ENCODE data around the gene VWA3B.
"Not testable (repeated sequence)": the region's sequence is repeated elsewhere in the genome, so short reads cannot be mapped to it uniquely, and the experiment has no call there.

Gene VWA3B

DNA sequence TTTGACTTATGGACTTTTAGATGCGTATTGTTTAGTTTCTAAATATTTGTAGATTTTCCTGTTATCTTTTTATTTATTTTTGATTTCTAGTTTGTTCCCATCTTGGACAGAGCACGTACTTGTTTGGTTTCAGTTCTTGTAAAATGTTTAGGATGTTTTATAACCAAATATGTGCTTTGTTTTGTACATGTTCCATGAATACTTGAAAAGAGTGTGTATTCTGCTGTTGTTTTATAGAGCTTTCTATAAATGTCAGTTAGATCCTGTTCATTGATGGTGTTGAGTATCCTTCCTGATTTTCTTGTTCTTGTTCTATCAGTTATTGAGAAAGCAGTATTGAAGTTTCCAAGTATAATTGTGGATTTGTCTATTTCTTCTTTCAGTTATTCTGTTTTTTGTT is 21.1 kb downstream of the VWA3B start:
- H3K27ac Mint-ChIP-seq, result no peak overlapping the region
- H3K4me1 Mint-ChIP-seq (ENCODE audit: low read depth), result no peaks in the 10 kb centered on the region
- H3K27me3 Mint-ChIP-seq, result peaks cover 11% of the 10 kb centered on the region
- peaks cover 28% of the 10 kb centered on the region for H3K9me3 Mint-ChIP-seq (ENCODE audit: low read depth)
- H3K4me3 Mint-ChIP-seq, result no peak overlapping the region
- peaks cover 15% of the 10 kb centered on the region for H3K36me3 Mint-ChIP-seq

DNA sequence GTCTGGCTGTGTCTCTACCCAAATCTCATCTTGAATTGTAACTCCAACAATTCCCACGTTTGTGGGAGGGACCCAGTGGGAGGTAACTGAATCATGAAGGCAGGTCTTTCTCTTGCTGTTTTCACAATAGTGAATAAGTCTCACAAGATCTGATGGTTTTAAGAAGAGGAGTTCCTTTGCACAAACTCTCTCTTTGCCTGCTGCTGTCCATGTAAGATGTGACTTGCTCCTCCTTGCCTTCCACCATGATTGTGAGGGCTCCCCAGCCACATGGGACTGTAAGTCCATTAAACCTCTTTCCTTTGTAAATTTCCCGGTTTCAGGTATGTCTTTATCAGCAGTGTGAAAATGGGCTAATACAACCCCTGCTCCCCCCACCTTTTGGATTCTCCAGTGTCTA is 23.8 kb downstream of the VWA3B start:
- Mint-ChIP-seq H3K36me3 (peaks cover 22% of the 10 kb centered on the region), H3K9me3 (ENCODE audit: low read depth) (peaks cover 32% of the 10 kb centered on the region), H3K27ac (no peak overlapping the region), H3K27me3 (peaks cover 20% of the 10 kb centered on the region), H3K4me3 (no peak overlapping the region), H3K4me1 (ENCODE audit: low read depth) (no peaks in the 10 kb centered on the region)

DNA sequence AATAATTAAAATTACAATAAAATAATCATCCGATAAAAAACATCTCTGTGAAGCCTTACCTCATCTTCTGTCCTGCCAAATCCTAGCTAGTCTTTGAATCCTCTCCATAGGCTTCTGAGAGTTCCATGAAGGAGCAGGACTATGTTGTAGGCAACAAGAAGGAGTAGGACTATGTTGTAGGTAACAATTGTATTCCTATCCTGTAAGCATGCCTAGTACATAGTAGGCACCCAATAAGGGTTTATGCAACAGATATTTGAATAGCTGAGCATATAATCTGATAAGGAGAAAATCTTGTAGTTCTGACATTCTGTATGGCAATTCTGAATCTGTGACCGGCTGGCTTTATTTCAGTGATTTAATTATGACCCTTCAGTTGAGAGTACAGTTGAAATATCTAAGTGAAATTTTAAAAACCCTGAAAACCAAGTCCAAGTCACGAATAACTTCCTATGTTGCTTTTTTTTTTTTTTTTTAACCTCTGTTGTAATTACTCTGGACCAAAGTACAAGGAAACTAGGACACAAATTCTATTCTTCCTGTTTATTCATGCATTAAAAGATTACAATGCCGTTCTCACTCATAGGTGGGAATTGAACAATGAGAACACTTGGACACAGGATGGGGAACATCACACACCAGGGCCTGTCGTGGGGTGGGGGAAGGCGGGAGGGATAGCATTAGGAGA is 27.8 kb downstream of the VWA3B start:
- H3K27ac Mint-ChIP-seq, result no peak overlapping the region
- no peaks in the 10 kb centered on the region for H3K4me1 Mint-ChIP-seq (ENCODE audit: low read depth)
- H3K4me3 Mint-ChIP-seq, result no peak overlapping the region
- peaks cover 22% of the 10 kb centered on the region for H3K36me3 Mint-ChIP-seq
- peaks cover 32% of the 10 kb centered on the region for H3K9me3 Mint-ChIP-seq (ENCODE audit: low read depth)
- H3K27me3 Mint-ChIP-seq, result peaks cover 20% of the 10 kb centered on the region

DNA sequence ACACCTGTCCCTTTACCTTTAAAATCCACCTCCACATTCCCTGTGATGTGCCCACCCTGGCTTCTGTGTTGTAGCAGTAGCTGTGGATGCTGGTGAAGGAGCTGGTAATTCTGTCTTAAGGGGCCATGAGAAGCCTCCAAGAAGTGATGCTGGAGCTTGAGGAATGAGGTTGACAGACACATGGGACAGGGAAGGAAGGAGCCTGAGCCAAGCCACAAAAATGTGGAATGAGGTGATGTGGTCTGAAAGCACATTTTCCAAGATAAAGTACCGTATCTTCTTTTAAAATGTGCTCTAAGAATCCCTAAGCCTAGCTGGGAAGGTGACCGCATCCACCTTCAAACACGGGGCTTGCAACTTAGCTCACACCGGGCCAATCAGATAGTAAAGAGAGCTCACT is 31.2 kb downstream of the VWA3B start:
- Mint-ChIP-seq H3K27ac (no peak overlapping the region), H3K27me3 (peaks cover 9% of the 10 kb centered on the region), H3K4me3 (no peak overlapping the region), H3K9me3 (ENCODE audit: low read depth) (peaks cover 7% of the 10 kb centered on the region), H3K36me3 (peaks cover 8% of the 10 kb centered on the region), H3K4me1 (ENCODE audit: low read depth) (peaks cover 3% of the 10 kb centered on the region)

DNA sequence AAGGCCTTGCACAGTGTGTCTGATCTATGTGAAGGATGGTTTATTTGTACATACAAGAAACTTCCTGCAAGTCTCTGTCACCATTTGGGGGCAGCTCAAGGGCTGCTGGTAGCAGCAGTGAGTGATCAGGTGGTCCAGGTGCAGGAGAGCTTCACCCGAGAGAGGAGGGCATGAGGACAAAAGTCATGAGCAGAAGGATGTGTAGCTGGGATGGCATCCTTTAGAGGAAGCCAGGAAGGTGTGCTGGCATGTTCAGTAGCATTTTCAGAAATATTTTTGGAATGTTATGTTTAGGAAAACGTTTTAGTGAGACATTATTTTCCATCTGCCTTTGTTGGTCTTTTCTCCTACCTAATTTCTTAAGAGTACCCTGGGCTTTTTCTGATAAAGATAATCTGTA is 31.9 kb downstream of the VWA3B start:
- peaks cover 4% of the 10 kb centered on the region for H3K36me3 Mint-ChIP-seq
- H3K4me3 Mint-ChIP-seq, result no peak overlapping the region
- H3K27ac Mint-ChIP-seq, result no peak overlapping the region
- peaks cover 3% of the 10 kb centered on the region for H3K9me3 Mint-ChIP-seq (ENCODE audit: low read depth)
- H3K4me1 Mint-ChIP-seq (ENCODE audit: low read depth), result peaks cover 10% of the 10 kb centered on the region
- H3K27me3 Mint-ChIP-seq, result peaks cover 5% of the 10 kb centered on the region

DNA sequence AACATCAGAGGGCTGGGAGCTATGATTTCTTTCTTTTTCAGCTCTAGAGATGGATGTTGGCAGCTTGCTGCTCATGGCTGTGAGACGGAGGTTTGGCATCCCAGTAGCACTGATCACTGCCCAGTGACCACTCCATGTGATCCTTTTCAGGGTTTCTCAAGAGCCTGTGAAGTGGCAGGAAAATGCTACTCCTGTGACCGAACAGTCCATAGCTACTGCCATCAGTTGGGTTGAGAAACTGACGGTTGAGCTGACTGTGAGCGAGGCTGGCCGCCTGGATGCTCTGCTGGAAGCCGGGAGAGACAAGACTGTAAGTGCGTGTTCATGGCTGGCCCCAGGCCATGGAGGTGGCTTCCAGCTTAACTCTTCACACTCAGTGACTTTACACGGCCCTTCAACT is 34.2 kb downstream of the VWA3B start:
- no peaks in the 10 kb centered on the region for H3K27me3 Mint-ChIP-seq
- no peak overlapping the region for H3K4me3 Mint-ChIP-seq
- peaks cover 12% of the 10 kb centered on the region for H3K4me1 Mint-ChIP-seq (ENCODE audit: low read depth)
- H3K27ac Mint-ChIP-seq, result no peak overlapping the region
- no peaks in the 10 kb centered on the region for H3K9me3 Mint-ChIP-seq (ENCODE audit: low read depth)
- no peaks in the 10 kb centered on the region for H3K36me3 Mint-ChIP-seq

DNA sequence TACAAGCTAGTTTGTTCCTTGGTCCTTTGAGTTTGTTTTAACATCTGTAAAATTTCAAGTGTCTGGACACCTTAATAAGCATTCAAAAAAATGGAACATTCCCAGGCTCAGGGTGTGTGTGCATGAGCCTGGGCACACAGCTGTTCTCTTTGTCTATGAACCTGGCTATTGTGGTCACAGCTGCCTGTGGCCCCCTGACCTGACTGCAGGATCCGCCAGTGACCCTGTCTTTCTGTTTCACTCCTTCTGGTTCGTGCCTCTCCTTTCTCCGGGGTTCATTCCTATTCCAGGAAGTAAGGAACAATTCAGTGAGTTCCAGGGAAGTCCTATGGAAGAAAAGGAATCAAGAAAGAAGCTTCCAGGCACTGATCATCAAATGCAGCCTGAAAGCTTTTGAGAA is 35.6 kb downstream of the VWA3B start:
- H3K27me3 Mint-ChIP-seq, result no peaks in the 10 kb centered on the region
- no peaks in the 10 kb centered on the region for H3K36me3 Mint-ChIP-seq
- no peaks in the 10 kb centered on the region for H3K9me3 Mint-ChIP-seq (ENCODE audit: low read depth)
- H3K4me1 Mint-ChIP-seq (ENCODE audit: low read depth), result peaks cover 12% of the 10 kb centered on the region
- no peak overlapping the region for H3K4me3 Mint-ChIP-seq
- no peak overlapping the region for H3K27ac Mint-ChIP-seq

DNA sequence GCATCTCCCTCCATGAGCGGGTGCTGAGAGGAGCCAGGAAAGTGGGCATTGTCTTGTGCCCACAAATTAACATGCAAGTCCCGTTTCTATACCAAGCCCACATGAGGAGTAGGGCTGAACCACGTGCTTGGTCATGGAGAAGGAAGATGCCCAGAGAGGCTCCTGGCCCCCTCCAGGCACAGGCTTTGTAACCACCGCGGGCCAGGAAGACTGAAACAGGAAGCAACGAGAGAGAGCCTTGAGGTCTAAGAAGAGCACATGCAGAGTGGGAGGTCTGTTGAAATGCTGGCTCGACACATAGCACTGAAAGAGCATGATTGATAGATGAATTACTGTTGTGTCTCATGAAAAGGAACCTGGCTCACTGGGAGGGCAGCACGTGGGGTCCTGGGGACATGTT is 36.3 kb downstream of the VWA3B start:
- H3K27me3 Mint-ChIP-seq, result peaks cover 2% of the 10 kb centered on the region
- H3K4me3 Mint-ChIP-seq, result no peak overlapping the region
- H3K27ac Mint-ChIP-seq, result no peak overlapping the region
- H3K36me3 Mint-ChIP-seq, result no peaks in the 10 kb centered on the region
- peaks cover 12% of the 10 kb centered on the region for H3K4me1 Mint-ChIP-seq (ENCODE audit: low read depth)
- no peaks in the 10 kb centered on the region for H3K9me3 Mint-ChIP-seq (ENCODE audit: low read depth)

DNA sequence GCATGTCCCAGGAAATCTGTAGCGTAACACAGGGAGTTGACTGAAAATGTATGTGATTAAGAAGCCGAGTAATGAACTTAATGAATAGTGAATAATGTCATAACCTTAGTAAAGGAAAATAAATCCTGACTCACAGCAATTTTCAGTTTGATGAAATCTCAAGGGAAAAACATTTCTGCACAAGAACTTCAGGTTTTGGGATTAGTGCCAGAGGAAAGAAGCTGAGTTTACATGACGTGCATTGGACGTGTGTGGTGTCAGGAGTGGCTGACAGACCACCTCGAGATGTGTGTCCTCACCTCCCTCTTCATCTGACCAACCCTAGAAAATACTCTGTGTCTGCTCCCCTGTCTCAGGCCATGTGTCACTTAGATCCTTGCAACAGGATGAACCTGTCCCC is 39.1 kb downstream of the VWA3B start:
- no peaks in the 10 kb centered on the region for H3K36me3 Mint-ChIP-seq
- H3K4me1 Mint-ChIP-seq (ENCODE audit: low read depth), result peaks cover 12% of the 10 kb centered on the region
- no peak overlapping the region for H3K4me3 Mint-ChIP-seq
- H3K27me3 Mint-ChIP-seq, result peaks cover 2% of the 10 kb centered on the region
- no peaks in the 10 kb centered on the region for H3K9me3 Mint-ChIP-seq (ENCODE audit: low read depth)
- no peak overlapping the region for H3K27ac Mint-ChIP-seq

DNA sequence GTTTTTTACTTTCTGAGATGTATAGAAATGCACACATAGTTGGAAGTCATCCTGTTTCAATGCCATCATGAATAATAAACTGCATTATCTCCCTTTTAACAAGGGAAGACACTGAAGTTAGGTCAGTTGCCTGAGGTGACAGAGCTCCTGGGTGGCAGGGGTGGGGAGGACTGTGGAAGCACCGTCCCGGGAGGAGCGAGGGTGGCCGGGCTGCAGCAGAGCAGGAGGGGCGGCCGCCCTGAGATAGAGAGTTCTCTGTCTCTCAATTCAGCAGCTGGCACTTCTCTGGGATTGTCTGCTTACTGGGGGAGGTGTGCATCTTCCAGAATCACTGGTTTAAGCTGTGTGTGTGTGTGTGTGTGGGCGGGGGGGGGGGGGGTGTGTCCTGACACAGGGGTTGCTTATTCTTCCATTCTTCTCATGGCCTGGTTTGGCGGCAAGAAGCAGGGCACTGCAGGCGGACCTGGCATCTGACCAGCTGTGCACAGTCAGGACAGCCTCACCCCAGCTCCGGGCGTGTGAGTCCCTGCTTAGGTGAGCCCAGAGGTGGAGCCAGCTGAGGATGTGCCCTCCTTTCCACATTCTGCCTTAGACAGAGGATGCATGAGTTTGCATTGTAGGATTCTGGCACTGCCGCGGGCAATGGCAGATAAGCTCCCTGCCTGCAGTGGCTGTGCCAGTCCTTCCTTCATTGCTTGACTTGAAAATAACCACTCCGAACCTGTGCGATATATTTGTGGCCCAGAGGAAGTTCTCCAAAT is 40.4 kb downstream of the VWA3B start:
- H3K4me1 Mint-ChIP-seq (ENCODE audit: low read depth), result peaks cover 12% of the 10 kb centered on the region
- peaks cover 2% of the 10 kb centered on the region for H3K27me3 Mint-ChIP-seq
- H3K27ac Mint-ChIP-seq, result no peak overlapping the region
- no peaks in the 10 kb centered on the region for H3K36me3 Mint-ChIP-seq
- H3K4me3 Mint-ChIP-seq, result no peak overlapping the region
- no peaks in the 10 kb centered on the region for H3K9me3 Mint-ChIP-seq (ENCODE audit: low read depth)

DNA sequence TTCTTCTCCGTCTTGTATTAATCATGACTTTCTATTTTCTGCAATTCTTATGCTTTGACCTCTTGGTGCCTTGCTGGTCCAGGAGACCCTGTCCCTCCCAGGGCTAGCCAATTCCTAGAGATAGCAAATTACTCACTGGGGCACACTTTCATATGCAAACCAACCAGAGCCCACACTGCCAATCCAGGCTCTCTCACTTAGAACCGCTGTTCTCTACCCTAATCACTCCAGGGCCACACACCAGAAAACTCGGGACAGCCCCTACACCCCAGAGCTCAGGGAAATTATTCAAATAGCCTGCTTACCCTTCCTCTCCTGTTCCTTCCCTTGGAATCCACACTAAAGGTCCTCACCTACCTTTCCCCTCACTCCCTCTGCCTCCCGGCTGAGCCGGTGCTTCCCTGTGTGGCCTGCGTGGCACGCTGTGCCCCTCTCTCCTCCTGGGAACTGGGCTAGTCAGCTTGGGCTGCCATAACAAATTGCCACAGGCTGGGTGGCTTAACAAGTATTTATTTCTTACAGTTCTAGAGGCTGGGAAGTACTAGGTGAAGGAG is 41.7 kb downstream of the VWA3B start:
- no peaks in the 10 kb centered on the region for H3K36me3 Mint-ChIP-seq
- H3K4me1 Mint-ChIP-seq (ENCODE audit: low read depth), result peaks cover 5% of the 10 kb centered on the region
- H3K27ac Mint-ChIP-seq, result no peak overlapping the region
- no peak overlapping the region for H3K4me3 Mint-ChIP-seq
- no peaks in the 10 kb centered on the region for H3K9me3 Mint-ChIP-seq (ENCODE audit: low read depth)
- H3K27me3 Mint-ChIP-seq, result peaks cover 2% of the 10 kb centered on the region

DNA sequence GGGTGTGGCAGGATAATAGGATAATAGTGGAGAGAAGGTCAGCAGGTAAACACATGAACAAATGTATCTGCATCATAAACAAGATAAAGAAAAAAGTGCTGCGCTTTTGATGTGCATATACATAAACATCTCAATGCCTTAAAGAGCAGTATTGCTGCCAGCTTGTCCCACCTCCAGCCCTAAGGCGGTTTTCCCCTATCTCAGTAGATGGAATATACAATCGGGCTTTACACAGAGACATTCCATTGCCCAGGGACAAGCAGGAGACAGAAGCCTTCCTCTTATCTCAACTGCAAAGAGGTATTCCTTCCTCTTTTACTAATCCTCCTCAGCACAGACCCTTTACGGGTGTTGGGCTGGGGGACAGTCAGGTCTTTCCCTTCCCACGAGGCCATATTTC is 43.1 kb downstream of the VWA3B start:
- H3K27ac Mint-ChIP-seq; H3K9me3 Mint-ChIP-seq (ENCODE audit: low read depth); H3K27me3 Mint-ChIP-seq; H3K36me3 Mint-ChIP-seq; H3K4me3 Mint-ChIP-seq: not testable (repeated sequence)
- peaks cover 13% of the 10 kb centered on the region for H3K4me1 Mint-ChIP-seq (ENCODE audit: low read depth)

DNA sequence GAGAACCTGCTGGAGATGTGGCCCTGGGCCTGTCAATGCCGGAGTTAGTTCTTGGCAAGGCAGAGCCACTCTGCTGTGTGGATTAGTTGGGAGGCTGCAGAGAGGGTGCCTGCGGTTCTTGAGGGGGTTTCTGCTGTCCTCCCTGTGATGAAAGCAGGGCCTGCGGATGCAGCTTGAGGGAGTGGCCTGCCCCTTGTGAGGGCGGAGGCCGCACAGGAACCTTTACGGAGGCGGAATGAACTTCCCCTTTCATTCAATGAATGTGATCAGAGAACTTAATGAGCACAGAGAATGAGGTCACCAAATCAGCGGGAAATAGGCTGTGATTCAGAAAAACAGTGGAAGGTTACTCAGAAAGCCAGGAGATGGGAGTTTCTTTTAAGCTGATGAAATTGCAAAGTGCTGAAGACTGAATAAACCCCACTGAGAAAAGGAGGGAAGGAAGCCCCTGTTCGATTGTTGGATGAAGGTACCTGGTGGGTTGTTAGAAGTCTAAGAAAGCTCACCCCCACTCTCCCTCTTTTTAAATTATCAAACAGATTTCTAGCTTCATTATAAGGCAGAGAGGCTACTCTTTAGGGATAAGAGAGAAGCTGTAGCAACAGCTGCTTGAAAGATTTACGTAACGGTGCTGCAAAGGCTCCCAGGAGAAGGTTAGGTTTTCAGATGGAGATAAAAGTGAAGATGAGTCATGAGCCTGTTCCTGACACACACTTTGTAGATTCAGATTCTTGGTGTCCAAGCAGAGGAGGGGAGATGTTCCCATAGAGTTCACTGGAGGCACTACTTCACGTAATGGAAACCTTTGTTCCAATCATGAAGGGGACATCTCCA is 47.4 kb downstream of the VWA3B start:
- no peak overlapping the region for H3K4me3 Mint-ChIP-seq
- peak overlapping the region; percentile 36 for H3K27ac Mint-ChIP-seq
- H3K27me3 Mint-ChIP-seq, result no peaks in the 10 kb centered on the region
- no peaks in the 10 kb centered on the region for H3K36me3 Mint-ChIP-seq
- no peaks in the 10 kb centered on the region for H3K9me3 Mint-ChIP-seq (ENCODE audit: low read depth)
- H3K4me1 Mint-ChIP-seq (ENCODE audit: low read depth), result peaks cover 13% of the 10 kb centered on the region

DNA sequence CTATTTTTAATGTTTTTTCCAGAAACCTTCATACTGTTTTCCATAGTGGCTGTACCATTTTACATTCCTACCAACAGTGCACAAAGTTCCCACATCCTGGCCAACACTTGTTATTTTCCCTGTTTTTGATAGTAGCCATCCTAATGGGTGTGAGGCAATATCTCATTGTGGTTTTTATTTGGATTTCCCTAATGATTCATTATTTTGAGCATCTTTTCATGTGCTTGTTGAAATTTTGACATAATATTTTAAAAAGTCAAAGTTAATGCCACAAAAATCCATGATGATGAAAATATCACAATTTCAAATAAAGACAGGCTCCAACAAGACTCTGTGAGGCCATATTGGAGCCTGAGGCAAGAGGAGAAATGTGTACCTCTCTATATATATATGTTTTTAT is 50.2 kb downstream of the VWA3B start:
- Mint-ChIP-seq H3K4me3 (no peak overlapping the region), H3K27me3 (peaks cover 2% of the 10 kb centered on the region), H3K27ac (no peak overlapping the region), H3K4me1 (ENCODE audit: low read depth) (peaks cover 13% of the 10 kb centered on the region), H3K36me3 (no peaks in the 10 kb centered on the region), H3K9me3 (ENCODE audit: low read depth) (no peaks in the 10 kb centered on the region)

DNA sequence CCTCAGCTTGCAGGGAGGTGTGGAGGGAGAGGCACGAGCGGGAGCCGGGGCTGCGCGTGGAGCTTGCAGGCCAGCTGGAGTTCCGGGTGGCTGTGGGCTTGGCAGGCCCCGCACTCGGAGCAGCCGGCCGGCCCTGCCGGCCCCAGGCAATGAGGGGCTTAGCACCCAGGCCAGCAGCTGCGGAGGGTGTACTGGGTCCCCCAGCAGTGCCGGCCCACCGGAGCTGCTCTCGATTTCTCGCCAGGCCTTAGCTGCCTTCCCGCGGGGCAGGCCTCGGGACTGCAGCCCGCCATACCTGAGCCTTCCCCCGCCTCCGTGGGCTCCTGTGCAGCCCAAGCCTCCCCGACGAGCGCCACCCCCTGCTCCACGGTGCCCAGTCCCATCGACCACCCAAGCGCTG is 52.0 kb downstream of the VWA3B start:
- not testable (repeated sequence) for H3K27me3 Mint-ChIP-seq; H3K4me3 Mint-ChIP-seq; H3K36me3 Mint-ChIP-seq; H3K9me3 Mint-ChIP-seq (ENCODE audit: low read depth); H3K27ac Mint-ChIP-seq
- H3K4me1 Mint-ChIP-seq (ENCODE audit: low read depth), result peaks cover 10% of the 10 kb centered on the region

All from activated naive CD8-positive, alpha-beta T cell (primary cell).